CD14-positive monocyte (primary cell): ENCODE measurements around the gene PELI2. TPM values are rescaled to one million over a fixed set of nuclear protein-coding genes. Genes with fewer than 3 reads are reported as not detected.

ENCODE experiments used
- DNase-seq, 3 donors: peaks; one replicate each; pipeline ENCODE4 v3.0.0-alpha.2; 2011 to 2022
- H2AFZ ChIP-seq: 2 replicates; pipeline ENCODE4 v1.6.0; 2012; ENCODE audit warnings: mild to moderate bottlenecking, low read depth, low read length, inconsistent platforms; ENCODE audit not compliant: insufficient read depth, poor library complexity, severe bottlenecking
- H3K27ac ChIP-seq, 2 donors: 1 replicate in 1 of 2; 2 replicates in 1 of 2; pipeline ENCODE4 v1.5.1; 2012 to 2013; ENCODE audit warnings: low read length in 2 of 2, control low read depth in 1 of 2, inconsistent platforms in 1 of 2, low read depth in 1 of 2, mild to moderate bottlenecking in 1 of 2
- H3K27me3 ChIP-seq, 2 donors: one replicate each; pipeline versions ENCODE4 v1.6.0 to v1.6.1; 2011 to 2013; ENCODE audit warnings: low read length in 2 of 2; ENCODE audit not compliant: control insufficient read depth in 2 of 2, insufficient read depth in 2 of 2
- H3K36me3 ChIP-seq, 2 donors: replicated peaks in 1 of 2; 1 replicate in 1 of 2; 2 replicates in 1 of 2; pipeline versions ENCODE4 v1.5.1 to v1.6.1; 2012 to 2013; ENCODE audit warnings: low read length in 2 of 2, control low read depth in 1 of 2, inconsistent platforms in 1 of 2, mild to moderate bottlenecking in 1 of 2; ENCODE audit not compliant: insufficient read depth in 2 of 2, control insufficient read depth in 1 of 2
- H3K4me1 ChIP-seq, 2 donors: 1 replicate in 1 of 2; 2 replicates in 1 of 2; pipeline versions ENCODE4 v1.5.1 to v1.6.1; 2012 to 2013; ENCODE audit warnings: low read length in 2 of 2, control low read depth in 1 of 2, inconsistent platforms in 1 of 2, mild to moderate bottlenecking in 1 of 2, moderate library complexity in 1 of 2; ENCODE audit not compliant: insufficient read depth in 2 of 2, control insufficient read depth in 1 of 2
- H3K4me2 ChIP-seq: replicated peaks from 2 replicates; pipeline ENCODE3; 2012; ENCODE audit warnings: low read length, moderate library complexity, mild to moderate bottlenecking; ENCODE audit not compliant: poor library complexity, severe bottlenecking; ENCODE audit errors: extremely low read depth
- H3K4me3 ChIP-seq, 3 experiments: fragments of 200-600 bp in 1 of 3; sonication (generic) in 1 of 3; replicated peaks in 1 of 3; 1 replicate in 2 of 3; 2 replicates in 1 of 3; pipeline ENCODE4 v1.5.1; 2011 to 2013; ENCODE audit warnings: low read length in 3 of 3, mild to moderate bottlenecking in 3 of 3, control low read depth in 2 of 3, low read depth in 2 of 3, inconsistent platforms in 1 of 3, moderate library complexity in 1 of 3
- H3K79me2 ChIP-seq: 2 replicates; pipeline ENCODE4 v1.6.0; 2012; ENCODE audit warnings: mild to moderate bottlenecking, control low read depth, inconsistent platforms, low read length, moderate library complexity; ENCODE audit not compliant: insufficient read depth
- H3K9ac ChIP-seq: 2 replicates; pipeline ENCODE4 v1.6.0; 2017; ENCODE audit warnings: low read length, mild to moderate bottlenecking; ENCODE audit not compliant: insufficient read depth, poor library complexity, severe bottlenecking
- H3K9me3 ChIP-seq, 2 donors: replicated peaks in 1 of 2; 1 replicate in 1 of 2; 2 replicates in 1 of 2; pipeline versions ENCODE4 v1.5.1 to v1.6.1; 2012 to 2013; ENCODE audit warnings: low read length in 2 of 2, control low read depth in 1 of 2; ENCODE audit not compliant: control insufficient read depth in 1 of 2, insufficient read depth in 1 of 2
- H4K20me1 ChIP-seq: 2 replicates; pipeline ENCODE4 v1.6.0; 2012; ENCODE audit warnings: mild to moderate bottlenecking, low read length, control low read depth, moderate library complexity; ENCODE audit not compliant: insufficient read depth
- H3K27ac Mint-ChIP-seq, 7 donors: one replicate each; pipeline ENCODE4 v1.8.0; 2020; ENCODE audit warnings: mild to moderate bottlenecking in 7 of 7, mixed read lengths in 7 of 7, moderate library complexity in 6 of 7, inconsistent platforms in 2 of 7
- H3K27me3 Mint-ChIP-seq, 3 donors: one replicate each; pipeline ENCODE4 v1.8.0; 2021 to 2022; ENCODE audit warnings: low read depth in 3 of 3, mild to moderate bottlenecking in 3 of 3, mixed read lengths in 3 of 3, moderate library complexity in 3 of 3, inconsistent platforms in 1 of 3
- H3K36me3 Mint-ChIP-seq, 2 donors: one replicate each; pipeline ENCODE4 v1.8.0; 2020; ENCODE audit warnings: mixed read lengths in 2 of 2, inconsistent platforms in 1 of 2, mild to moderate bottlenecking in 1 of 2
- H3K4me1 Mint-ChIP-seq: one replicate; pipeline ENCODE4 v1.8.0; 2020; ENCODE audit warnings: mild to moderate bottlenecking, mixed read lengths
- H3K4me3 Mint-ChIP-seq, 2 donors: one replicate each; pipeline ENCODE4 v1.8.0; 2020; ENCODE audit warnings: mild to moderate bottlenecking in 2 of 2, mixed read lengths in 2 of 2, moderate library complexity in 1 of 2
- H3K9me3 Mint-ChIP-seq, 7 donors: one replicate each; pipeline ENCODE4 v1.8.0; 2020 to 2022; ENCODE audit warnings: mixed read lengths in 7 of 7, mild to moderate bottlenecking in 6 of 7, moderate library complexity in 6 of 7, inconsistent platforms in 2 of 7
- CTCF ChIP-seq: fragments of 200-600 bp; IDR thresholded peaks from one replicate; pipeline ENCODE4 v1.8.0; 2022; ENCODE audit warnings: antibody characterized with exemption, mild to moderate bottlenecking
- WGBS: methylation state at CpG from one replicate; pipeline ENCODE4 v1.1.5; 2013; ENCODE audit warnings: missing lambda C conversion rate; ENCODE audit not compliant: insufficient coverage; 5-methylcytosine and 5-hydroxymethylcytosine counted together
- intact Hi-C, 2 donors: fragments of 100-400 bp; cut with micrococcal nuclease; formaldehyde crosslinking; loops; one replicate each; pipeline versions ENCODE4 v1.15.0 to v1.15.1; 2023
- polyA plus RNA-seq, 3 donors: library from polyadenylated mRNA; depleted of rRNA in 1 of 3; unstranded in 2 of 3; stranded (reverse) in 1 of 3; fragments of 300-500 nt in 2 of 3; fragments of >200 nt in 1 of 3; fragmentation: Illumina TruSeq in 2 of 3; gene quantifications; 1 replicate in 2 of 3; 2 replicates in 1 of 3; pipeline ENCODE4 v1.2.3, GENCODE V29; 2012 to 2021

Gene PELI2
- polyA plus RNA-seq, 3 donors = 10.1 to 35.8 (median 12.5) TPM

- H4K20me1 ChIP-seq = peaks cover 85% of the 10 kb centered on the region
- H2AFZ ChIP-seq = no peak overlapping the region
- H3K4me2 ChIP-seq = peak overlapping the region; percentile 4
- no peak overlapping the region for H3K27ac ChIP-seq
- H3K79me2 ChIP-seq = peaks cover 95% of the 10 kb centered on the region
- H3K4me1 ChIP-seq = peaks cover 30 to 49% of the 10 kb centered on the region in 2 donors
- Mint-ChIP-seq H3K9me3 (no peaks in the 10 kb centered on the region), H3K27ac (peak overlapping the region in 2 of 7 donors; percentile 41 to 44), H3K36me3 (peaks cover 5 to 6% of the 10 kb centered on the region in 2 donors), H3K4me1 (peaks cover 68% of the 10 kb centered on the region), H3K4me3 (no peak overlapping the region), H3K27me3 (no peaks in the 10 kb centered on the region)
- TF ChIP-seq CTCF = no peak
- H3K9ac ChIP-seq = no peak overlapping the region
- no peaks in the 10 kb centered on the region for H3K27me3 ChIP-seq
- no peaks in the 10 kb centered on the region for H3K36me3 ChIP-seq
- DNase-seq = peak in 2 of 3 donors; percentile 52 to 72
- no peak overlapping the region for H3K4me3 ChIP-seq
- H3K9me3 ChIP-seq = no peaks in the 10 kb centered on the region
- intact Hi-C loops = loop anchor here in 1 of 2 donors (5.0 kb wide), 1 partner anchor 35 kb away; no protein-coding TSS in a partner anchor
- no CpG with 5 or more reads among the region's 2 CpGs for whole genome bisulfite sequencing
Observed at GRCh38 chr14:56122301-56122700, 4.1 kb downstream of the PELI2 start.

GRCh38 chr14:56124327-56124726 is 6.1 kb downstream of the PELI2 start:
- Mint-ChIP-seq H3K9me3 (peaks cover 0 to 3% (median 0%) of the 10 kb centered on the region in 7 donors), H3K27ac (peak overlapping the region in 2 of 7 donors; percentile 8 to 66), H3K4me1 (peaks cover 81% of the 10 kb centered on the region), H3K27me3 (peaks cover 0 to 2% (median 0%) of the 10 kb centered on the region in 3 donors), H3K36me3 (peaks cover 5 to 6% of the 10 kb centered on the region in 2 donors), H3K4me3 (peak overlapping the region in 1 of 2 donors; percentile 20)
- Histone ChIP-seq H3K4me1 (peaks cover 40 to 56% of the 10 kb centered on the region in 2 donors), H3K36me3 (no peaks in the 10 kb centered on the region), H2AFZ (no peak overlapping the region), H4K20me1 (peaks cover 100% of the 10 kb centered on the region), H3K4me3 (no peak overlapping the region), H3K4me2 (no peak overlapping the region), H3K79me2 (peaks cover 100% of the 10 kb centered on the region), H3K27ac (no peak overlapping the region), H3K9ac (no peak overlapping the region), H3K27me3 (no peaks in the 10 kb centered on the region), H3K9me3 (no peaks in the 10 kb centered on the region)
- WGBS = 100% methylated on average over 1 of the region's 2 CpGs
- no peak for TF ChIP-seq CTCF
- no peak for DNase-seq
- intact Hi-C loops = loop anchor here in 1 of 2 donors (5.0 kb wide), 1 partner anchor 37 kb away; no protein-coding TSS in a partner anchor
